Progenitor cell of endocrine pancreas (in vitro differentiated cells): ENCODE measurements around the gene EDNRA. TPM values are rescaled to one million over a fixed set of nuclear protein-coding genes. Genes with fewer than 3 reads are reported as not detected.
A peak's percentile ranks its signal among the peaks of the same experiment; 100 is the strongest.

Experiments used
- DNase-seq: peaks from one replicate; pipeline ENCODE4 v3.0.0; 2021; ENCODE audit warnings: low spot score; ENCODE audit not compliant: unreplicated experiment
- H3K27ac Mint-ChIP-seq: 2 replicates; pipeline ENCODE4 v1.8.0; 2021; ENCODE audit warnings: mild to moderate bottlenecking, moderate library complexity, mixed read lengths
- H3K27me3 Mint-ChIP-seq: 2 replicates; pipeline ENCODE4 v1.8.0; 2021; ENCODE audit warnings: mixed read lengths
- H3K36me3 Mint-ChIP-seq: 2 replicates; pipeline ENCODE4 v1.8.0; 2022; ENCODE audit warnings: mixed read lengths; ENCODE audit not compliant: insufficient read depth
- H3K4me1 Mint-ChIP-seq: 2 replicates; pipeline ENCODE4 v1.8.0; 2021; ENCODE audit warnings: low read depth, mixed read lengths
- H3K4me3 Mint-ChIP-seq: 2 replicates; pipeline ENCODE4 v1.8.0; 2021; ENCODE audit warnings: low read depth, mild to moderate bottlenecking, moderate library complexity, mixed read lengths
- H3K9me3 Mint-ChIP-seq: 2 replicates; pipeline ENCODE4 v1.8.0; 2021; ENCODE audit warnings: low read depth, mixed read lengths
- total RNA-seq: library from RNA; stranded (reverse); gene quantifications from 2 replicates; pipeline ENCODE4 v1.2.1, GENCODE V29; 2021
- TF ChIP-seq, protein P1 (sequence below): fragments of 200-600 bp; sonication (generic); IDR thresholded peaks from one replicate; pipeline ENCODE4 v1.5.0; 2021; ENCODE audit warnings: antibody characterized with exemption, mild to moderate bottlenecking; ENCODE audit not compliant: unreplicated experiment

The EDNRA gene
- total RNA-seq, 1 donor from 2014 or later: 12.2 TPM

DNA sequence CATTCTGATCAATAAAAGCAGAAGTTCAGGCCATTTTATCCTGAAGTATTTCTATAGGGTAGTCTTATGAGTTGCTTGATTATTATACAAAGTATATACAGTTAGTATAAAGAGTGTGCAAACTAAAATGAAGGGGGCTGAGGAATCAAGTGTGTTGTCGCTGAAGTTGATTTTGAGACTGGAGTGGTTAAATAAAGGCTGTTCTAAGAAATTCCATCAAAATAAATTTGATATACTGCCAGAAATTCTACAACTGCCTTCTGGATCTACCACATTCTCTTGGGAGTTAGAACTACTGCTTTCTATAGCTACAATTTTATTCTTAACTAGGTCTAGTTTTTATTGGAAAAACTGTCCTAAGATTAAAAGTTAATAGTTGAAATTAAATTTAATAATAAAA lies 12.4 kb downstream of the EDNRA start:
- peaks cover 7% of the 10 kb centered on the region for H3K4me1 Mint-ChIP-seq
- H3K27ac Mint-ChIP-seq: no peak overlapping the region
- no peak overlapping the region for H3K4me3 Mint-ChIP-seq
- TF ChIP-seq, protein P1, sequence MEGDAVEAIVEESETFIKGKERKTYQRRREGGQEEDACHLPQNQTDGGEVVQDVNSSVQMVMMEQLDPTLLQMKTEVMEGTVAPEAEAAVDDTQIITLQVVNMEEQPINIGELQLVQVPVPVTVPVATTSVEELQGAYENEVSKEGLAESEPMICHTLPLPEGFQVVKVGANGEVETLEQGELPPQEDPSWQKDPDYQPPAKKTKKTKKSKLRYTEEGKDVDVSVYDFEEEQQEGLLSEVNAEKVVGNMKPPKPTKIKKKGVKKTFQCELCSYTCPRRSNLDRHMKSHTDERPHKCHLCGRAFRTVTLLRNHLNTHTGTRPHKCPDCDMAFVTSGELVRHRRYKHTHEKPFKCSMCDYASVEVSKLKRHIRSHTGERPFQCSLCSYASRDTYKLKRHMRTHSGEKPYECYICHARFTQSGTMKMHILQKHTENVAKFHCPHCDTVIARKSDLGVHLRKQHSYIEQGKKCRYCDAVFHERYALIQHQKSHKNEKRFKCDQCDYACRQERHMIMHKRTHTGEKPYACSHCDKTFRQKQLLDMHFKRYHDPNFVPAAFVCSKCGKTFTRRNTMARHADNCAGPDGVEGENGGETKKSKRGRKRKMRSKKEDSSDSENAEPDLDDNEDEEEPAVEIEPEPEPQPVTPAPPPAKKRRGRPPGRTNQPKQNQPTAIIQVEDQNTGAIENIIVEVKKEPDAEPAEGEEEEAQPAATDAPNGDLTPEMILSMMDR: no peak
- H3K36me3 Mint-ChIP-seq: no peaks in the 10 kb centered on the region
- H3K27me3 Mint-ChIP-seq: no peaks in the 10 kb centered on the region
- peaks cover 4% of the 10 kb centered on the region for H3K9me3 Mint-ChIP-seq
- no peak for DNase-seq

DNA sequence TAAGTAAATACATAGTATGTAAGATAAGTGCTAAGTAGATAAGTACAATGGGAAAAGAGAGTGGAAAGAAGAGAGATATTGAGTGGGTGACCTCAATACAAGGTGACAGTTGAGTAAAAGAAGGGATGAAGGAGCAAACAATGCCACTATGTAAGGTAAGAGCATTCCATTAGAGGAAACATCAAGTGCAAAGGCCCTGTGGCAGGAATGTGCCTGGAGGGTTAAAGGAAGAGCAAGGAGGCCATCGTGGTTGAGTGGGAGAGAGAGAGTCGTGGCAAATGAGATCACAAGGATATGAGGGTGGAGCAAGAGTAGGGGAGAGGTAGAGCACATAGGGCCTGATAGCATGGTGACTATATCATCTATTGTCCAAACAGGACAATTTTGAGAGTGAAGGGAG lies 13.4 kb downstream of the EDNRA start:
- no peak for DNase-seq
- H3K4me3 Mint-ChIP-seq: no peak overlapping the region
- TF ChIP-seq, protein P1: no peak
- H3K27ac Mint-ChIP-seq: peak overlapping the region; percentile 20
- peaks cover 4% of the 10 kb centered on the region for H3K9me3 Mint-ChIP-seq
- peaks cover 2% of the 10 kb centered on the region for H3K36me3 Mint-ChIP-seq
- no peaks in the 10 kb centered on the region for H3K27me3 Mint-ChIP-seq
- peaks cover 4% of the 10 kb centered on the region for H3K4me1 Mint-ChIP-seq

DNA sequence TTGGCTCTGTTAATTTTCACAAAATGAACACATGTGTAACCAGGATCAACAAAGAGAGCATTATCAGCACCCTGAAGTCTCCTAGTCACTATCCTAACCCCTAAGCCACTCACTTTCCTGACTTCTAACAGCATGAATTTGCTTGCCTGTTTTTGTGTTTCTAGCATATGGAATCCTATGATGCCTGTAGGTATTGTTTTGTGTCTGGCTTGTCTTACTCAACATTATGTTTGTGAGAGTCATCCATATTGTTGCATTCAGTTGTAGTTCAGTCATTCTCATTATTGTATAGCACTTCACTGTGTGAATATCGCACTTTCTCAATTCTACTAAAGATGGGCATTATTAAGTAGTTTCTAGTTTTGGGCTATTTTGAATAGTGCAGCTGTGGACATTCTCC lies 15.6 kb downstream of the EDNRA start:
- Mint-ChIP-seq H3K4me1 (peaks cover 4% of the 10 kb centered on the region), H3K27me3 (no peaks in the 10 kb centered on the region), H3K4me3 (no peak overlapping the region), H3K9me3 (peaks cover 4% of the 10 kb centered on the region), H3K27ac (no peak overlapping the region), H3K36me3 (peaks cover 2% of the 10 kb centered on the region)
- DNase-seq: no peak
- TF ChIP-seq, protein P1: no peak

DNA sequence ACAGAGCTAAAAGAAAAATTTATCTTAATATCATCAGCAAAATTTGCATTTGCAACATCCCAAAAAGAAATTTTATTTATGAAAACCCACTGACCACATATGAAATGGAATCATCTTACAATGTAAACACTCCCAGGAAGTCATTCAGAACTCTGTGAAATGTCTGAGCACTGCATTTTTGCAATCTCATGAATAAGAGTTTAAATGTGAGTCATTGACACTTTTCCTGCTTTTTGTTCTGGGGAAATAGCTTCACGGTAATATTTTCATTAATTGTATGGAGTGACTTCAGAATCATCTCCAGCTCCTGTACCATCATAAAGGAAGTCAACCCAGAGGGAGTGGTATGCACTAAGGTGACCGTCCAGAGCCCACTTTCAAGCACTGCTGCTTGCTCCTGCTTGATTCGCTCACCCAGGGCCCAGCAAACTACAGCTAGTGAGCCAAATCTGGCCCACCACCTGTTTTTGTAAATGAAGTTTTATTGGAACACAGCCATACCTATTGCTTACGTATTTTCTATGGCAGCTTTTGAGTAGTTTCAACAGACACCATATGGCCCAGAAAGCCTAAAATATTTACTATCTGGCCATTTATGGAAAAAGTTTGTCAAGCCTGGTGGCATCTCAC lies 17.2 kb downstream of the EDNRA start:
- no peak overlapping the region for H3K27ac Mint-ChIP-seq
- TF ChIP-seq, protein P1: no peak
- H3K9me3 Mint-ChIP-seq: peaks cover 4% of the 10 kb centered on the region
- peaks cover 2% of the 10 kb centered on the region for H3K36me3 Mint-ChIP-seq
- no peak overlapping the region for H3K4me3 Mint-ChIP-seq
- no peak for DNase-seq
- H3K4me1 Mint-ChIP-seq: peaks cover 4% of the 10 kb centered on the region
- H3K27me3 Mint-ChIP-seq: no peaks in the 10 kb centered on the region

DNA sequence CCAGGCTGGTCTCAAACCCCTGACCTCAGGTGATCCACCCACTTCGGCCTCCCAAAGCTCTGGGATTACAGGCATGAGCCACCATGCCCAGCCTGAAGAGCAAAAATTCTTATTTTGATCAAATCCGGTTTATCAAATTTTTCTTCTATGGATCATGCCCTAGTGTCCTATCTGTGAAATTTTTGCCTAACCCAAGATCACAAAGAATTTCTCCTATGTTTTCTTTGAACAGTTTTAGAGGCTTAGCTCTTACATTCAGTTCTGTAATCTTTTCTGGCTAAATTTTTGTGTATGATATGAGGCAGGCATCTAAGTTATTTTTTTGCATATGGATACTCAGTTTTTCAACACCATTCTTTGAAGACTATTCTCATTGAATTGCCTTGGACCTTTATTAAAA lies 27.4 kb downstream of the EDNRA start:
- H3K4me3 Mint-ChIP-seq: no peak overlapping the region
- H3K36me3 Mint-ChIP-seq: peaks cover 2% of the 10 kb centered on the region

More for the DNA sequence above, 27.4 kb downstream of the EDNRA start:
- Mint-ChIP-seq H3K27ac (no peak overlapping the region), H3K9me3 (no peaks in the 10 kb centered on the region), H3K4me1 (no peaks in the 10 kb centered on the region), H3K27me3 (no peaks in the 10 kb centered on the region)
- TF ChIP-seq, protein P1: no peak
- no peak for DNase-seq
